Fibroblast of pulmonary artery (primary cell): ENCODE measurements around the gene MSI2.

Source experiments
- DNase-seq: peaks from one replicate; pipeline ENCODE4 v3.0.0-alpha.2; 2010; ENCODE audit warnings: low read depth
- H3K4me3 ChIP-seq: replicated peaks from 2 replicates; pipeline ENCODE4 v1.5.1; 2011; ENCODE audit warnings: low read depth, mild to moderate bottlenecking, control low read depth, low read length, moderate library complexity
- CTCF ChIP-seq: IDR thresholded peaks from 2 replicates; pipeline ENCODE4 v1.5.1; 2011; ENCODE audit warnings: mild to moderate bottlenecking, control low read depth, low read length, inconsistent platforms; ENCODE audit errors: missing control alignments

Gene MSI2

GRCh38 chr17:57431415-57431814 lies 175.1 kb downstream of the MSI2 start:
- TF ChIP-seq CTCF, result no peak
- H3K4me3 ChIP-seq, result no peak overlapping the region
- no peak for DNase-seq

GRCh38 chr17:57432507-57433277 lies 176.4 kb downstream of the MSI2 start:
- DNase-seq, result no peak
- no peak overlapping the region for H3K4me3 ChIP-seq
- TF ChIP-seq CTCF, result no peak

- no peak for TF ChIP-seq CTCF
- DNase-seq, result no peak
- no peak overlapping the region for H3K4me3 ChIP-seq
Observed at GRCh38 chr17:57433452-57433851, 177.1 kb downstream of the MSI2 start.

- no peak for DNase-seq
- H3K4me3 ChIP-seq, result no peak overlapping the region
- no peak for TF ChIP-seq CTCF
Observed at GRCh38 chr17:57434361-57434760, 178.0 kb downstream of the MSI2 start.

- no peak for DNase-seq
- no peak overlapping the region for H3K4me3 ChIP-seq
- no peak for TF ChIP-seq CTCF
Observed at GRCh38 chr17:57436565-57436964, 180.2 kb downstream of the MSI2 start.

GRCh38 chr17:57438066-57438731 lies 181.9 kb downstream of the MSI2 start:
- no peak overlapping the region for H3K4me3 ChIP-seq
- DNase-seq, result no peak

More at GRCh38 chr17:57438066-57438731, 181.9 kb downstream of the MSI2 start:
- TF ChIP-seq CTCF, result no peak
